SH-SY5Y (cell line): ENCODE data around the gene HERPUD1.

Experiments used
- GATA2 ChIP-seq: IDR thresholded peaks from 2 replicates; pipeline ENCODE4 v1.6.1; 2011; ENCODE audit warnings: mild to moderate bottlenecking, low read depth, low read length
- GATA3 ChIP-seq: IDR thresholded peaks from 2 replicates; pipeline ENCODE4 v1.6.1; 2011; ENCODE audit warnings: low read depth, mild to moderate bottlenecking, low read length, moderate library complexity

DNA sequence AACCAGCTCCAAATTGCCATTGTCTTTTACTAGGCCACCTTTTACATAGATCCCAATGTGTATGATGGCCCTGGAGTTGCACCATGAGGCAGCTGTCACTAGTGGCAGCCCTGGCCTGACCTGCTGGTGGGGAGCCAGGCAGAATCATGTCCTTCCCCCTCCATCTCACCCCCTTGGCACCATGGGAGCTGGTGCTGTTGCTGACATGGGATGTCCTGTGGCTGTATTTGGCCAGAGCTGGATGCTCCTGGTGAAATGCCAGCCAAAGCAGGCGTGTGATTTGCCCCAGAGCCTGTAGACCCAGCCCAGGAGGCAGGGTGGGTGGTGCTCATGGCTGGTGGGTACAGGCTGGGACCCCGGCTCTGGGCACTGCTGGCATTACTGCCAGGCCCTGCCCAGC lies 48.4 kb upstream of the HERPUD1 start:
- TF ChIP-seq GATA2 (no peak), GATA3 (no peak)
